ENCODE measurements around the gene PDE4C.

- TF ChIP-seq FOXK2 (IDR thresholded peaks at IDR 0.05) (no peak), SUZ12 (IDR thresholded peaks at IDR 0.05) (no peak), FOXA1 (IDR thresholded peaks at IDR 0.05) (no peak), TARDBP (IDR thresholded peaks at IDR 0.05) (no peak), SP1 (IDR thresholded peaks at IDR 0.05) (no peak), HDGF (IDR thresholded peaks at IDR 0.05; ENCODE audit: borderline replicate concordance) (no peak), ARNT (IDR thresholded peaks at IDR 0.05) (no peak), LEF1 (IDR thresholded peaks at IDR 0.05; ENCODE audit: borderline replicate concordance) (no peak), FOXM1 (IDR thresholded peaks at IDR 0.05; ENCODE audit: borderline replicate concordance) (no peak), CTBP1 (IDR thresholded peaks at IDR 0.05; ENCODE audit: borderline replicate concordance) (no peak), ELF4 (IDR thresholded peaks at IDR 0.05) (no peak)
Observed at GRCh38 chr19:18262144-18262543, 35.9 kb upstream of the PDE4C start.

Measured in HEK293T (cell line).